NCI-H146 treated with DMSO at 0.1 percent for 48 hours (cell line): ENCODE measurements around the gene PPP4C.
"Not testable (repeated sequence)": the region's sequence is repeated elsewhere in the genome, so short reads cannot be mapped to it uniquely, and the experiment has no call there.

Experiments used
- DNase-seq: peaks from one replicate; lab custom pipeline; 2025; ENCODE audit not compliant: unreplicated experiment; lab: John Stamatoyannopoulos, UW

Gene PPP4C

GRCh38 chr16:30075503-30076275 is at the start of gene PPP4C:
PPP4C (plus strand) TSS chr16:30075994; CDS start chr16:30076378, 384 bp downstream.
- peak; percentile 89 for DNase-seq

- DNase-seq, result no peak
These were observed 49.3 kb upstream of the PPP4C start for GRCh38 chr16:30026449-30026848.

GRCh38 chr16:30027588-30028437 is 48.0 kb upstream of the PPP4C start:
- no peak for DNase-seq

GRCh38 chr16:30028438-30029076 is 47.2 kb upstream of the PPP4C start:
- DNase-seq, result no peak

- DNase-seq, result no peak
These were observed 45.6 kb upstream of the PPP4C start for GRCh38 chr16:30030011-30030685.

- DNase-seq, result peak; percentile 53
These were observed 44.9 kb upstream of the PPP4C start, which contains the start of gene TLCD3B for GRCh38 chr16:30030841-30031413. TLCD3B (minus strand) TSS chr16:30031271; CDS start chr16:30030527, 744 bp downstream.

GRCh38 chr16:30031477-30031918 is 44.3 kb upstream of the PPP4C start:
- no peak for DNase-seq

- DNase-seq, result peak; percentile 78
These were observed 43.5 kb upstream of the PPP4C start for GRCh38 chr16:30032083-30032819.

- DNase-seq, result no peak
These were observed 42.5 kb upstream of the PPP4C start for GRCh38 chr16:30033270-30033669.

- no peak for DNase-seq
These were observed 35.6 kb upstream of the PPP4C start for GRCh38 chr16:30040221-30040620.

- not testable (repeated sequence) for DNase-seq
These were observed 35.1 kb upstream of the PPP4C start for GRCh38 chr16:30040690-30041089.

- DNase-seq, result no peak
These were observed 34.0 kb upstream of the PPP4C start for GRCh38 chr16:30041841-30042240.

- DNase-seq, result no peak
These were observed 29.6 kb upstream of the PPP4C start for GRCh38 chr16:30046178-30046577.

- no peak for DNase-seq
These were observed 29.2 kb upstream of the PPP4C start for GRCh38 chr16:30046588-30046987.

GRCh38 chr16:30049871-30050270 is 25.9 kb upstream of the PPP4C start:
- no peak for DNase-seq

- no peak for DNase-seq
These were observed 24.3 kb upstream of the PPP4C start for GRCh38 chr16:30051518-30051917.

- peak; percentile 96 for DNase-seq
These were observed 23.0 kb upstream of the PPP4C start for GRCh38 chr16:30052671-30053372.

- DNase-seq, result no peak
These were observed 22.3 kb upstream of the PPP4C start for GRCh38 chr16:30053376-30054015.

- no peak for DNase-seq
These were observed 21.3 kb upstream of the PPP4C start for GRCh38 chr16:30054451-30054850.
